ENCODE data around the gene CRACR2B.

- no peak for TF ChIP-seq SP2 (IDR thresholded peaks at IDR 0.05; ENCODE audit: low read length)
- TF ChIP-seq TAF1 (IDR thresholded peaks at IDR 0.05; ENCODE audit: low read depth, low read length): no peak
These were observed 48.5 kb upstream of the CRACR2B start for GRCh38 chr11:778976-779954.

Data from H1 (cell line).